NCI-H1694 treated with DMSO at 0.1 percent for 48 hours (cell line): Measurements from ENCODE around the gene DPM2.

Source experiments
- DNase-seq: peaks from one replicate; lab custom pipeline; 2025; lab: John Stamatoyannopoulos, UW

Gene DPM2

DNA sequence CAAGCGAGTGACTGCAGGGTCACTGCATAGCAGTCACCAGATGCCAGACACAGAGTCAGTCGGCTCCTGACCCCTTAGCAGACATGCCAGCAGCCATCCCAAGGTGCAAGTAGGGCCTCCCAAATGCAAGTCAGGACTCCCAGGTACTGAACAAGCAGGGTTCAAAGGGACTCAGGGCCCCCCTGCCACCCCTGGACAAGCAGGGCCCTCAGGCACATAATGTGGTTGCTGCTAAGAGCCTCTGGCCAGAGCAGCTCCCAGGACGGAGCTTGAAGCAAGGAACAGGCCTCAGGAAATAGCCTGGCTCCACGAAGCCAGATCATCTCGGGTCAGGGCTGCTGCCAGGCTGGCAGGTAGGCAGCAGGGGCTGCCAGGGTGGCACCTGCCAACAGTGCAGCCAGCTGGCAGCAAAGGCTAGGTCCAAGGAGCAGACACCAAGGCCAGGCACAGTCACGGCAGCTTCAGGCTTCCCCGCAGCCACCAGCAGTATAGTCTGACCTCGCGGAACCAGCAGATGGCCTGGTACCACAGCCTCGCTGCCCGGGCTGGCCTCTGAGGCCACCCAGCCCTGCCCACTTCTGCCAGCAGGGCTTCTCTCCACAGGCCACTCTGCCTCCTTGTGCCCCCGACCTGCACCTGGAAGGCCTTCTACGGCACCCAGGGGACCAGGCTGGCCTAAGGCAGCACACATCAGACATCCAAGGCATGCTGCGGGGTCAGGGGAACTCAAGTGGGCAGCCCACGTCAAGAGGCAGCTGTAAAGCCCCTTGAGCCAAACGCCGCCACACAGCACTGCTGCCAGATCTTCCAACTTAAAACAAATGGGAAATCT, 35.7 kb upstream of the DPM2 start:
- no peak for DNase-seq

DNA sequence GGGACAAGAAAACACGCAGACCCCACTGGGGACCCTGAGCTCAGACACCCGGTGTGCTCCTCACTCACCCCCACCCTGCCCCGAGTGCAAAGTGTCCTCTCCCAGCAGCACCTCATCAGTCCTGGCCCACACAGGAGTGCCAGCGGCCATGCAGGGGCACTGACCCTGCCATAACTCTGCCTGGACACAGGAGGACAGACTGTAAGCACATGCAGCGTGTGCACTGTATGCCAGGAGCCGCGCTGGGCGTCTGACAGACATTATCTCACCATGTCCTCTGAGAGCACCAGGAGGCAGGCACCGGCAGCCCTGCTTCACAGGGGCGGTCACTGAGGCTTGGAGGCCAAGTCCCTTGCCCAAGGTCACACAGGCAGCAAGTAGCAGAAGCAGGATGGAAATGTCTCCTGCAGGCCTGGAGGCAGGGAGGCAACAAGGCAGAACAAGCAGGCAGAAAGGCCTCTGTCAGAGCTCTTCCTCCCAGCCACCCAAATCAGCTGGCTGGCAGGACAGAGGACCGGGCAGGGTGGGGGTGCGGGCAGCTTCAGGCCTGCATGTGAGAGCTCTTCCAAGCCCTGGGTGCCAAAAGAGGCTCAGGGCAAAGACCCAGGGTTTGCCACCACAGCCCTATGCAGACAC, 34.7 kb upstream of the DPM2 start:
- no peak for DNase-seq

DNA sequence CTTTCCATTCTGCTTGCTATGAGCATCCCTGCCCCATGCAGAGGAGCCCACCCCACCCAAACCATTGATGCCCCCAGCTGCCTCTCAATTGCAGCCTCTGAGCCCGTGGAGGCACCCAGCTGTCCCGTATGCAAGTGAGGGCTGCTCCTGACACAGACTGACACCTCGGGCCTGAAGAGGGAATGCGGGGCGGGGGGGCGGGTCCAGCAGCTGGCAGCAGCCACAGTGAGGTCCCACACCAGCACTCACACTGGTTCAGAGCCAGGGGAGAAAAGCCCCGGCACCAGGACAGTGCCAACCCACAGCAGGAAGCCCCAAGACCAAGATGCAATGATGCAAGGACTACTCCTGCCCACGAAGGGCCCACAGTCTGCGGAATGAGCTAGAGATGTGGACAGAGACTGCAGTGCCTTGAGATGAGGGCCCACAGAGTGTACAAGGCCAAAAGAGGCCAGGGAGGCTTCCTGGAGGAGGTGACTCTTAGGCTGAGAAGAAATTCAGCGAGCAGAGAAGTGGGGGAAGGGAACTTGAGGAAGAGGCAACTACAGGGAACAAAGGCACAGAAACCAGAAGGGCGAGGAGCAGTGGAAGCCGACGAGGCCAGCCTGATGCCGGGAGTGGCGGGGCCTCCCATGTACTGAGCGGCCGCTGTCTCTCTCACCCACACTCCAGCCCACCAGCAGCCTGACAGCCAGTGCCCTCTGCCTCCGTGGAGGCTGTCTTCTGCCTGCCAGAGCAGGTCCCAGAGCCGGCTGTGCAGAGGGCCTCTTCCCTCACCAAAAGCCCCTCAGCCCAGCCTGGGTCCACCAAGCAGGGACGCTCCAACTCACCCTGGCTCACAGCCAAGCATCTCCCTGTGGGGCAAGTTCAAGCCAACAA, 33.9 kb upstream of the DPM2 start:
- DNase-seq = peak; percentile 36

DNA sequence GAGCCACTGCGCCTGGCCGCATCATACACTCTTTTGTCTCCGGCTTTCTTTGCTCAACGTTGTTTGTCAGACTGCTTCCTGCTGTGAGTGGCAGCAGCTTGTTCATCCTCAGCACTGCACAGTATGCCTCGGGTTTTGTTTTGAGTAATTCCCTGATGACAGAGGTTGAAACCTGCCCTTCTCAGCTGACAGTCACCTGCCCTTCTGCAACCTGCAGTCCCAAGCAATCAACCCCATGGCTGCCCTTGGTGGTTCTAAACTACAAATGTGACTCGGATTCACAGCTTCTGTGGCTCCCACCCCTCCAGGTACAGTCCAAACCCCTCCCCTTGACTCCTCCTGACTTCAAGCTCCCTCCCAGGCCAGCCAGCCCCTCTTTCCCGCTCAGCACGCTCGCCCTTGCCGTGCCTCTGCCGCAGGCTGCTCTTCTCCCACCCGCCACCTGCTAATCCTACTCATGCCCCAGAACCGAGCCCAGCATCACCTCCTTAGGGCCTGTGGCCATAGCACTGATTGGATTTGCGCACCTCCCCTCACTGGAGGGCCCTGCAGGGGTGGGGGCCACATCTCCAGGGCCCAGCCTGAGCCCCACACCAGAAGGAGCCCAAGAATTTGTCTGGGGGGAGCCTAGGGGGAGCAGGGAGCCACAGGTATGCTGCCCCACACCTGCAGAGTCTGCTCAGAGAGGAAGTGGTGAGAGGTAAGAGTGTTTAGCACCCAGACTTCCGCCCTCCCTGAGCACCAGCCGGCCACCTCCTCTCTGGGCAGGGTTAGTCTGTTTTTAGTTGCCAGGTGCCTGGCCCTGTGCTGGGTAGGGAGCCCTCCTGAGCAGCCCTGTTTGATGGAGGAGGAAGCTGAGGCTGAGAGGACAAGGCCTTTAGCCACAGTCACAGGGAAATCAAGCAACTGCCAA, 33.0 kb upstream of the DPM2 start:
- peak; percentile 60 for DNase-seq

DNA sequence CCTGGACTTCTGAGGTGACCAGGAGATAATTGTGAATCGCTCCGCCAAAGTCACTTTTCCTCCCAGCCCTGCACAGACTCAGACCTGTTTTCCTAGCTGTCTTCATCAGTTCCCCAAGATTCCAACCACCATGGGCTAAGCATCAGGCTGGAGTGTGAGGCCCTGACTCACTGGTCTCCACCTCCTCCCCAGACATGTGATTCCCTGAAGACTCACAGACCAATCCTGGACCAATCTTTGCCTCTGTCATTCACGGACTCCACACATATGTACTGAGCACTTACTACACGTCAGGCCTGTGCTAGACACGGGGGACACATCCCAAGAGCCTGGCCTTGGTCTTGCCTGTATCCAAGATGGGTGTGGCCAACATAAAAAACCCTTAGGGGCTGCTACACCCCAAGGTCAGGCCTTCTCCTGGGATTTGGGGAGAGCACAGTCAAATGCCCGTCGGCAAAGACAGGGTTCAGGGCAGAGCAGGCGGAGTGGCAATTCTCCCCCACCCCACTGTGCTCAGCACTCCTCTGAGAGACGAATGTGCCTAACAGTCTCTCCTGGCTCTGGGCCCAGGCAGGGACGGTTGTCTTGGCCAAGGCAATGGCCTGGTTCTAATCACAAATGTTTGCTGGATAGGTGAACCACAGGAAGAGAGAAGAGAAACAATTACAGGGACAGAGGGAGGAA, 31.2 kb upstream of the DPM2 start:
- DNase-seq = no peak

DNA sequence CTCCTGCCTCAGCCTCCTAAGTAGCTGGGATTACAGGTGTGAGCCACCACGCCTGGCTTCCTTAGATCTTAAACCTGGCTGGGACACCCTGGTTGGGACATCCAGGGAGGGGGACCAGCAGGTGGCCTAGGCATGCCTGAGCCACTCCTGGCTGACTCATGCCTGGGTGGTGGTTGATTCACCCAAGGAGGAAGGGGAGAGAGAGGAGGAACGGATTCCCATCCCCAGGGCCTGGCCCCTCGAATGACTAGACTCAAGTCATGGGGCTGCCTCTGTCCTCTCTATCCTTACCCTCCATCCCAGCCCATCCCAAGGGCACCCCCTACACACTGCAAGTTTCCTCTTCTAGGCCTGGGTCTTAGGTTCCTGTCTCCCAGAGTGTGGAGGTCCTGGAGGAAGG, 30.4 kb upstream of the DPM2 start:
- DNase-seq = no peak

DNA sequence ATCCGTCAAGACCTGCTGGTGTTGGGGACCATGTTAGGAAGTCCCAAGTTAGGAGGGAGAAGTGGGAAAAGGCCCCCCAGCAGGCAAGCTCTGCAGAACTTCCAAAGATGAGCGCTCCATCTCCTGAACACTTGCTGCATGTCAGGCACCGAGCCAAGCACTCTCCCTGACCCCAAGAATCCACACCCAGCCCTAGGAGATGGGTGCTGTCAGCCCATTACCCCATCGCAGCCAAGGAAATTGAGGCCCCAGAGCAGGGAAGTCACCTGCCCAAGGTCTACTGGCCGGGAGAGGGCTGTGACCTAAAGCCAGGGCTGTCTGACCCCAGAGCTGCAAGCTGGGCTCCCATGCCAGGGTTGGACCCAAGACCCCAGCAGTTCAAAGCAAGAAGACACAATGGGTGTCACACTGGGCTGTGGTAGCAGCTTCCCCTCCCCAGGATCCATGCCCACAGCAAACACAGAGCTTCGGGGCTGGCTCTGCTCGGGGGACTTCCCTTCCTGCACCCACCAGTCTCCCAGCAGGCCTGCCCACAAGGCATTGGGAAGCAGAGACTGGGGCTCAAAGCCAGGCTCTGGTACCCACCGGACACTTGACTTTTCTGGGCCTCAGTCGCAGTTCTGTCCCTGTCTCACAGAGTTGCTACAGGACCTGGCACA, 29.6 kb upstream of the DPM2 start:
- no peak for DNase-seq

DNA sequence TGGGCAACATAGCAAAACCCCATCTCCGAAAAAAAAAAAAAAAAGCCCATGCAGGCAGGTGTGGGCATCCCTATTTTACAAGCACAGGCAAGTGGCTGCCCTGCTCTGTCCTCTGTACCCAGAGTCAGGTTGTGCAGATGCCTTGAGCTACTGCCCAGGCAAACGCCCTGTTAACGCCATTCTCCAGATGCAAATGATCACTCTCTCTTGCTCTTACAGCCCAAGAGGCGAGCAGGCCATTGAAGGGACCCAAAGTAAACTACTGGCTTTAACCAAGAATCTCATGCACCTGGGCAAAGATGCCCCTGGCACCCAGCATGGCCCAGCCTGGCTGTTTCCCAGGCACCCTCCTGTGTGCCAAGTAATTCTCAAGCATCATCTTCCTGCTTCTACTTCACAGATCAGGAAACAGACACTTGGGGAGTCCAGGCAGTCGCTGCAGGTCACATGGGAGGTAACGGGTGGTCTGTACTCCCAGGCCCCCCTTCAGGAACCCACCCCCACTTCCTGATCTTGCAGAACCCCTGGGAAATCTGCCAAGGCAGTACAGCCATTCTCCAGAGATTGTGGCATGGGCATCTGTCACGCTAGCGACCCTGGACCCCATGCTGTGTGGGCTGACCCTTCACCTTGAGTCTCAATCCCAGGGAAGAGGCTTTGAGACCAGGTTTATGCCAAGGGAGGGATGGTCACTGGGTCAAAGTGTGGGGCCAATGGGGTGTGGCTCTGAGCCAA, 28.9 kb upstream of the DPM2 start:
- no peak for DNase-seq

DNA sequence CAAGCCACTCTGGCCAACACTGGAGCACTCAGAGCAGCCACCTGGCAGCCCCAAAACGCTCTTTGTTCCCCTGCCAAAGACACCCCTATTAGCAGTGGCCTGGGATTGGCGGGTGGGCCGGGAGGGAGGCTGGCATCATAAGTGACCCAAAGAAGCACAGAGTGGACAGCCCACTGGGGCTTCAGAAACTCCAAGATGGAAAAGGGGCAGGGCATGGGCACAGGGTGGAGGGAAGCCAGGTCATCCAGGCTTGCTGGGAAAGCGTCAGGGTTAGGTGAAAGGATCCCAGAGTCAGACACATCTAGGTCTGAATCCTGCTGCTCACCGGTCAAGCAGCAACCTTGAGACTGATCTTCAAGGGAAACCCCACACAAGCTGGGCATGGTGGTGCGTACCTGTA, 28.3 kb upstream of the DPM2 start:
- no peak for DNase-seq

DNA sequence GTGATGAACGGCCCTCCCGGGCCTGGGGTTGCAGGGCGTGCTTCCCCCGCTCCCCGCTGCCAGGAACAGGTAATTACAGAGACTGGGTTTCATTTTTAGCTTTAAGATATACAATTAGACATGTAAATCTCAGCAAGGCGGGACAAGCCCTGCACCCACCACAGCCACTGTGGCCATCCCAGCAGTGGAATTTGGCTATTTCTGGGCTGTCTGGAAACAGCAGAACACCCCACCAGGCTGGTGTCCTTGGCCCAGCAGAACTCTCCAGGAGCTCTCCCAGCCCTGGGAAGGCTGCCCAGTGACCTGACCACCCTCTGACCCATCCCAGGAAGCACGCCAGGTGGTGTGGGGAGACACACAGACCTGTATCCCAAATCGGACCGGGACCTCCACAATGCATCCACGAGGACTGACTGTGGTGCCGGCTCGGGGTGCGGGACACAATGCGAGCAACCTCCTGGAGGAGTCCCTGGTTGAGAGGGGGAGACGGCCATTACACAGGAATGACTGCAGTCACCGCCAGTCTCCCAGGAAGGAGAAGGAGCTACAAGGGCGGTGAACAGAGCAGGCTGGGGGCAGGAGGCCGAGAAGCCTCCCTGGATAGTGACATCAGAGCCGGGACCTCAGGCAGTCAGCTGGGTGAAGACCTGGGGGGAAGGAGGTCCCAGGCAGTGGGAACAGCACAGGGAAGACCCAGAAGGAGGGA, 25.9 kb upstream of the DPM2 start:
- DNase-seq = no peak

DNA sequence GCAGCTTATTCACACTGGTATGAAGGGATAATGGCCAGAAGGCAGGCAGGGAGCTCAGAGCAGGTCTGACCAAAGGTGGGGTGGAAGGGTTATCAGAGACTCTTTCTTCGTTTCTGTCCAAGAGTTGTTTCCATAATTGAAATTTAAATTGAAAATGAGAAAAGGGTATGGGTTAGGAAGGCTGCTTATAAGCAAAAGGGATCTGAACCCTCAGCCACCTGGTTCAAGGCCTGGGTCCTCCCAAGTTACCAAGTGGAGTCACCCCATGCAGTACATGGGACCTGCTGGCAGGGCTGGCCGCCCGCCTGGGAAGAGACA, 25.3 kb upstream of the DPM2 start:
- DNase-seq = no peak

DNA sequence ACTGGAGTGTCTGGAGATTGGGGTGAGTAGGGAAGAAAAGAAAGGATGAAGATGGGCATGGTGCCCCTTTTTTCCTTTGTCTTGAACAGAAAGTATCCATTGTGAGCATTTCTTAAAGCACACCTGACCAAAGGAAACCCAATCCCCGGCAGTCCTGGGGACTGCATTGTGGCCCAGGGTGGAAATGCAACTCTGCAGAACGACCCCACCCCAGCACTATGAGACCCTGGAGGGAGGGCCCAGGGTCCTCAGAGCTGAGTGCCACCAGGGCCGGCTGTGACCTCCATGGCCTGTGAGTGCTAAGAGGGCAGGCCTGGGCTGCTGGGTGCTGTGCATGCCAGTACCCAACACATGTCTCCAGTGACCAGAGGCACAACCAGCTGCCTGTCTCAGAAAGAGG, 24.6 kb upstream of the DPM2 start:
- DNase-seq = no peak

DNA sequence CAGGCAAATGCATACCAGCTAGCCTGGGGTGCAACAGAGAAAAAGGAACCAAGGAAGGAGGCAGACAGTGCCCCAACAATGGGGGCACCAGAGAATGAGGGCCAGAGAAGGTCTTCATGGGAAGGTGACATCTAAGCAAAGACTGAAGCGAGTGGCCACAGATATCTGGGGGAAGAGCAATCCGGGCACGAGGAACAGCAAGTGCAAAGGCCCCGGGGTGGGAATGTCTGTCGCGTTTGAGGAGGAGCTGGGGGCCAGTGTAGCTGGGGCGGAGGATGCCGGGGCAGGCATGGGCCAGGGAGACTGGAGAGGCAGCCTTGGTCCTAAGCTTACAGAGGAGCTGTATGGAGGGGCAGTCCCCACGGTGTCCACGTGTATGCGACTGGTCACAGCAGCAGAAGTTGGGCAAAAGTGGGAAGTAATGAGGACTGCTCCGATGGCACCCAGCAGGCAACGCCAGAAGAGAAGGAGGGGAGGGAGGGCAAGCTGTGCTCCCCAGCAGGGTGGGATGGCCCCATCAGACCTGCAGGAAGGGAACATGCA, 24.0 kb upstream of the DPM2 start:
- no peak for DNase-seq

DNA sequence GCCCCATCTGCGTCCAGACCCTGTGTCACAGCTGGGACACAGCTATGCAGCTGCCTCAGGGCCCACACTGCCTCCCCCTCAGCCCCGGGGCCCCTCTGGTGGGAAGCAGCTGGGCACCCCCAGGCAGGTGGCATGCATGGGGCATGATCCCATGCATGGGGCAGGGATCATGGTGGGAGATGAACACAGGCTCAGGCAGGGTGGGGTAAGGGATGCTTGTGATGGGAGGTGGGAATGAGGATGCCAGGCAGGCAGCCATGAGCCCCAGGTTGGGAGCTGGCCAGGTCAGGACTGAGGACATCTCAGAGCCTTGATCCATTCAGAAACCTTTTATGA, 23.5 kb upstream of the DPM2 start:
- no peak for DNase-seq

DNA sequence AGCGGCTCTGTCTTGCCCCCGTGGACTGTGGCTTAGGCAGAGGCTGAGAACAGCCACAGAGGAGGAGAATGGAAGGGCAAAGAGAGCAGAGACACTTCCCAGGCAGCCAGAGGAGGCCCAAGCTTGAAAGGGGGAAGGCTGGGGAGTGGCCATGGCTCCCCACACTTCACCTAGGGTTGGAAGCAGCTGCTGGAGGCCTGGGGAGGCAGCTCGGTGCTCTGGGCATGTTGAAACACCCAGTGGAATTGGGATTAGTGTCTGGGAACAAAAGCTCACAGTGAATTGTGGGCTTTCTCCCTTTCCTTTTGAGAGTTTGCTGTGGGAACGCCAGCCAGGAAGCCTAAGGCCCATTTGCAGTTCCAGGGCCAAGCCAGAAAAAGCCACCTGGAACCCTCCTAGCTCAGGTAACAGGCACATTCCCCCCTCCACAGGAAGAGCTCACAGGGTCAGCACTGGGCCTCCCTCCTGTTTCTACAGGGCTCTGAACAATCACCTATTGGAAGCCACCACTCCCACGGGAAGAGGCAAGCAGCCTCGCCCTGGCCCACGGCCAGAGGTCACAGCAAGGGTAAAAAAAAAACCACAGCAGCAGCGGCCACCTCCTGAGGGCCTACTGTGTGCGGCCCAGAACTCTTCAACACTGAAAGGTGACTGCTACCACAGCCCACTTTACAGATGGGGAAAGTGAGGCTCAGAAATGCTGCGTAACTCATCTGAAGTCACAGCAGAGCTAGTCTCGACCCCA, 22.9 kb upstream of the DPM2 start:
- DNase-seq = no peak

DNA sequence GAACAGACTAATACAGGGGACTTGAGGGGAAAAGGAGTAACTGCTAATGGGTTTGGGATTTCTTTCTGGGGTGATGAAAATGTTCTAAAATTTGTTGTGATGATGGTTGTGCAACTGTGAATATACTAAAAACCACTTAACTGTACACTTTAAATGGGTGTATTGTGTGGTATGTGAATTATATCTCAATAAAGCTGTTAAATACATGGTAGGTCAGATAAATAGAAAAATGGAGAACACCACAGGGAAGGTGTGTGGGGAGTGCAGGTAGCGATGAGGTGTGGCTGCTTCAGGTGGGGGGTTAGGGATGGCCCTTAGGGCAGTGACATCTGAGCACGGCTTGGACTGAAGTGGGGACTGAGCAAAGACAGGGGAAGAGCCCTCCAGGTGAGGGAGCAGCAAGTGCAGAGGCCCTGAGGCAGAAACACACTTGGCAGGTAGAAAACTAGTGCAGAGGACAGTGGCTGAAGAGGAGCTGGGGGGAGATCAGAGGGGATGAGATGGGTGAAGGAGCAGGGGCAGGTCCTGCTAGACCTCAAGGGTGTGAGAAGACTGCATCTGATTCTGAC, 22.3 kb upstream of the DPM2 start:
- no peak for DNase-seq

DNA sequence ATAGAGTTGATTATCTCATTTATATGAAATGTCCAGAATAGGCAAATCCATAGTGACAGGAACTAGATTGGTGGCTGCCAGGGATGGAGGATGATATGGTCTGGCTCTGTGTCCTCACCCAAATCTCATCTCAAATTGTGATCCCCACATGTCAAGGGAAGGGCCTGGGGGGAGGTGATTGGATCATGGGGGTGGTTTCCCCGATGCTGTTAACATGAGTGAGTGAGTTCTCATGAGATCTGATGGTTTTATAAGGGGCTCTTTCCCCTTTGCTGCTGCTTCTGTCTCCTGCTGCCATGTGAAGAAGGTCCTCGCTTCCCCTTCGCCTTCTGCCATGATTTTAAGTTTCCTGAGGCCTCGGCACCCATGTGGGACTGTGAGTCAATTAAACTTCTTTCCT, 21.7 kb upstream of the DPM2 start:
- DNase-seq = no peak

DNA sequence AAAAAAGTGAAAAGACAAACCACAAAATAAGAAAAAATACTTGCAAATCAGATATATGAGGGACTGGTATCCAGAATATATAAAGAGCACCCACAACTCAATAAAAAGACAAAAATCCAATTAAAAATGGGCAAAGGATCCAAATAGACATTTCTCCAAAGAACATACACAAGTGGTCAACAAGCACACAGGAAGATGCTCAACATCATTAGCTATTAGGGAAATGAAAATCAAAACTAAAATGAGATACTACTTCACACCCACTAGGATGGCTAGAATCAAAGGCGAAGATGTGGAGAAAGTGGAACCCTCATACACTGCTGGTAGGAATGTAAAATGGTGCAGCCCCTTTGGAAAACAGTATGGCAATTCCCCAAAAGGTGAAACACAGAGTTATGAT, 21.1 kb upstream of the DPM2 start:
- no peak for DNase-seq
